ENCODE data around the gene ELOB.

The ELOB gene

GRCh38 chr16:2768403-2769089 lies 8.5 kb downstream of the ELOB start:
- DNase-seq (ENCODE audit: low read depth in 2 of 2): no peak

GRCh38 chr16:2767891-2768290 lies 9.2 kb downstream of the ELOB start:
- no peak for DNase-seq (ENCODE audit: low read depth in 2 of 2)

GRCh38 chr16:2767140-2767731 lies 9.8 kb downstream of the ELOB start:
- DNase-seq (ENCODE audit: low read depth in 2 of 2): no peak

GRCh38 chr16:2766430-2767139 lies 10.5 kb downstream of the ELOB start:
- no peak for DNase-seq (ENCODE audit: low read depth in 2 of 2)

GRCh38 chr16:2765462-2766404 lies 11.3 kb downstream of the ELOB start:
- no peak for DNase-seq (ENCODE audit: low read depth in 2 of 2)

- DNase-seq (ENCODE audit: low read depth in 2 of 2): no peak
These were observed 12.4 kb downstream of the ELOB start for GRCh38 chr16:2764718-2765117.

- no peak for DNase-seq (ENCODE audit: low read depth in 2 of 2)
These were observed 13.9 kb downstream of the ELOB start for GRCh38 chr16:2763173-2763572.

- DNase-seq (ENCODE audit: low read depth in 2 of 2): no peak
These were observed 14.4 kb downstream of the ELOB start for GRCh38 chr16:2762711-2763110.

GRCh38 chr16:2761886-2762583 lies 15.0 kb downstream of the ELOB start:
- no peak for DNase-seq (ENCODE audit: low read depth in 2 of 2)

GRCh38 chr16:2761472-2761871 lies 15.6 kb downstream of the ELOB start:
- no peak for DNase-seq (ENCODE audit: low read depth in 2 of 2)

- DNase-seq (ENCODE audit: low read depth in 2 of 2): no peak
These were observed 19.7 kb downstream of the ELOB start for GRCh38 chr16:2757344-2757743.

- DNase-seq (ENCODE audit: low read depth in 2 of 2): no peak
These were observed 20.6 kb downstream of the ELOB start for GRCh38 chr16:2756288-2757015.

GRCh38 chr16:2755158-2755557 lies 21.9 kb downstream of the ELOB start:
- no peak for DNase-seq (ENCODE audit: low read depth in 2 of 2)

GRCh38 chr16:2753733-2754020 lies 23.4 kb downstream of the ELOB start:
- DNase-seq (ENCODE audit: low read depth in 2 of 2): no peak

- peak in 1 of 2 donors; percentile 32 for DNase-seq (ENCODE audit: low read depth in 2 of 2)
These were observed 24.0 kb downstream of the ELOB start for GRCh38 chr16:2752850-2753732.

GRCh38 chr16:2752035-2752849 lies 24.8 kb downstream of the ELOB start, which contains the start of gene SRRM2:
Gene SRRM2 (plus strand): TSS chr16:2752638. CDS start chr16:2756365, 3,727 bp downstream.
- DNase-seq (ENCODE audit: low read depth in 2 of 2): peak; percentile 88 to 89

GRCh38 chr16:2751577-2752034 lies 25.5 kb downstream of the ELOB start:
- DNase-seq (ENCODE audit: low read depth in 2 of 2): no peak

- no peak for DNase-seq (ENCODE audit: low read depth in 2 of 2)
These were observed 27.1 kb downstream of the ELOB start for GRCh38 chr16:2749936-2750335.

- no peak for DNase-seq (ENCODE audit: low read depth in 2 of 2)
These were observed 27.6 kb downstream of the ELOB start for GRCh38 chr16:2749476-2749875.
